HepG2 (cell line): ENCODE results near the gene HS6ST2. TPM values are rescaled to one million over a fixed set of nuclear protein-coding genes. Genes with fewer than 3 reads are reported as not detected.

Experiments
- CENPX ChIP-seq: sonication (generic); formaldehyde crosslinking; IDR thresholded peaks from 2 replicates; pipeline ENCODE4 v1.9.0; 2021; ENCODE audit warnings: mild to moderate bottlenecking, missing genetic modification reagents, moderate library complexity
- HMG20A ChIP-seq: IDR thresholded peaks from 2 replicates; pipeline ENCODE4 v1.6.1; 2016; ENCODE audit warnings: borderline replicate concordance
- KDM5B ChIP-seq: sonication (generic); formaldehyde crosslinking; IDR thresholded peaks from 2 replicates; pipeline ENCODE4 v1.4.0; 2020; ENCODE audit warnings: missing genetic modification reagents, mild to moderate bottlenecking, borderline replicate concordance
- MBD4 ChIP-seq: IDR thresholded peaks from 2 replicates; pipeline ENCODE4 v1.6.1; 2012; ENCODE audit warnings: low read length, inconsistent platforms, borderline replicate concordance
- NR2F6 ChIP-seq, 2 experiments: IDR thresholded peaks; 2 replicates each; pipeline ENCODE4 v1.6.1; 2016; ENCODE audit warnings: antibody characterized with exemption in 1 of 2, mild to moderate bottlenecking in 1 of 2
- ZMYM4 ChIP-seq: sonication (generic); formaldehyde crosslinking; IDR thresholded peaks from 2 replicates; pipeline ENCODE4 v1.8.1; 2023; ENCODE audit warnings: mild to moderate bottlenecking, missing genetic modification reagents
- ZNF230 ChIP-seq: sonication (generic); formaldehyde crosslinking; IDR thresholded peaks from 2 replicates; pipeline ENCODE4 v1.4.0; 2020; ENCODE audit warnings: mild to moderate bottlenecking, missing genetic modification reagents
- ZNF292 ChIP-seq: sonication (generic); formaldehyde crosslinking; IDR thresholded peaks from 2 replicates; pipeline ENCODE4 v1.8.1; 2022; ENCODE audit warnings: mild to moderate bottlenecking, low read depth, missing genetic modification reagents, borderline replicate concordance
- ZNF33B ChIP-seq: sonication (generic); formaldehyde crosslinking; IDR thresholded peaks from 2 replicates; pipeline ENCODE4 v1.5.1; 2020; ENCODE audit warnings: mild to moderate bottlenecking, missing genetic modification reagents
- ZNF737 ChIP-seq: sonication (generic); formaldehyde crosslinking; IDR thresholded peaks from 2 replicates; pipeline ENCODE4 v1.5.0; 2020; ENCODE audit warnings: missing genetic modification reagents, mild to moderate bottlenecking, borderline replicate concordance
- polyA plus RNA-seq, 8 experiments: library from polyadenylated mRNA; depleted of rRNA in 3 of 8; stranded (reverse) in 7 of 8; unstranded in 1 of 8; fragments of >200 nt; fragmentation: Illumina TruSeq in 4 of 8; extraction: Trizol in 4 of 8; gene quantifications; 2 replicates each; pipeline versions ENCODE4 v1.2.1 to v1.2.3, GENCODE V29; 2011 to 2016; ENCODE audit warnings: low read depth in 4 of 8, missing spikeins in 1 of 8, mixed read lengths in 1 of 8; ENCODE audit not compliant: insufficient read depth in 1 of 8
- total RNA-seq, 5 experiments: library from RNA; depleted of rRNA; stranded (reverse); fragments of >200 nt; fragmentation: Illumina TruSeq; extraction: Trizol; gene quantifications; 2 replicates each; pipeline ENCODE4 v1.2.3, GENCODE V29; 2016; ENCODE audit warnings: low read depth in 1 of 5
- TF ChIP-seq, protein P1 (sequence below): sonication (generic); formaldehyde crosslinking; IDR thresholded peaks from 2 replicates; pipeline ENCODE4 v1.5.0; 2020; ENCODE audit warnings: mild to moderate bottlenecking, missing genetic modification reagents, borderline replicate concordance
- TF ChIP-seq, protein P2 (sequence below): sonication (generic); formaldehyde crosslinking; IDR thresholded peaks from 2 replicates; pipeline ENCODE4 v1.4.0; 2020; ENCODE audit warnings: missing genetic modification reagents
- TF ChIP-seq, protein P3 (sequence below): sonication (generic); formaldehyde crosslinking; IDR thresholded peaks from 2 replicates; pipeline ENCODE4 v1.5.0; 2020; ENCODE audit warnings: mild to moderate bottlenecking, missing genetic modification reagents, borderline replicate concordance
- TF ChIP-seq, protein P4 (sequence below): sonication (generic); formaldehyde crosslinking; IDR thresholded peaks from 2 replicates; pipeline ENCODE4 v1.8.0; 2022; ENCODE audit warnings: missing genetic modification reagents, mild to moderate bottlenecking, inconsistent platforms, borderline replicate concordance

HS6ST2 gene
- total and polyA plus RNA-seq, 2 of the 13 experiments (the other 11 are each of a cell fraction or from before 2014, with no cell fraction given), result 0.05 TPM; not detected in 1

DNA sequence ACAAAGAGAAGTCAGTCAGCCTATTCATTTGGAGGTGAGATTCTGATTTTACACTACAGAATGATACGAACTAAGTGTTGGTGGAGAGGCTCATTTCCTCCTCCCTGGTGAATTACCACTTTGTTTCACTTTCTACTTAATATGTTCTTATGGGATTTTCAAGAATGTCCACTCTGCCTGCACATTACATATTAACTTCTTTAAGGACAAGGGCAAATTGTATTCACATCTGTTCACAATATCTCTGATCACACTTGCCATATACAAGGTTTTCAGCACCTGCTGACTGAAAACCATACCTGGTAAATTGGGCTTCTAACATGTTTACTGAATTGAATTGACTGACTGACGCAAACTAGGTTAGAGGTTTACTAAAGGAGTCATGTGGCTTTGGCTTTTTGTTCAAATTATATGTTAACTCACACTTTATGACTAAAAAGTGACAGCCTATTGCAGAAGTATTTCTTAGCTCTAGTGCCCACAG lies 281.2 kb downstream of the HS6ST2 start (continued):
- TF ChIP-seq, protein P1, sequence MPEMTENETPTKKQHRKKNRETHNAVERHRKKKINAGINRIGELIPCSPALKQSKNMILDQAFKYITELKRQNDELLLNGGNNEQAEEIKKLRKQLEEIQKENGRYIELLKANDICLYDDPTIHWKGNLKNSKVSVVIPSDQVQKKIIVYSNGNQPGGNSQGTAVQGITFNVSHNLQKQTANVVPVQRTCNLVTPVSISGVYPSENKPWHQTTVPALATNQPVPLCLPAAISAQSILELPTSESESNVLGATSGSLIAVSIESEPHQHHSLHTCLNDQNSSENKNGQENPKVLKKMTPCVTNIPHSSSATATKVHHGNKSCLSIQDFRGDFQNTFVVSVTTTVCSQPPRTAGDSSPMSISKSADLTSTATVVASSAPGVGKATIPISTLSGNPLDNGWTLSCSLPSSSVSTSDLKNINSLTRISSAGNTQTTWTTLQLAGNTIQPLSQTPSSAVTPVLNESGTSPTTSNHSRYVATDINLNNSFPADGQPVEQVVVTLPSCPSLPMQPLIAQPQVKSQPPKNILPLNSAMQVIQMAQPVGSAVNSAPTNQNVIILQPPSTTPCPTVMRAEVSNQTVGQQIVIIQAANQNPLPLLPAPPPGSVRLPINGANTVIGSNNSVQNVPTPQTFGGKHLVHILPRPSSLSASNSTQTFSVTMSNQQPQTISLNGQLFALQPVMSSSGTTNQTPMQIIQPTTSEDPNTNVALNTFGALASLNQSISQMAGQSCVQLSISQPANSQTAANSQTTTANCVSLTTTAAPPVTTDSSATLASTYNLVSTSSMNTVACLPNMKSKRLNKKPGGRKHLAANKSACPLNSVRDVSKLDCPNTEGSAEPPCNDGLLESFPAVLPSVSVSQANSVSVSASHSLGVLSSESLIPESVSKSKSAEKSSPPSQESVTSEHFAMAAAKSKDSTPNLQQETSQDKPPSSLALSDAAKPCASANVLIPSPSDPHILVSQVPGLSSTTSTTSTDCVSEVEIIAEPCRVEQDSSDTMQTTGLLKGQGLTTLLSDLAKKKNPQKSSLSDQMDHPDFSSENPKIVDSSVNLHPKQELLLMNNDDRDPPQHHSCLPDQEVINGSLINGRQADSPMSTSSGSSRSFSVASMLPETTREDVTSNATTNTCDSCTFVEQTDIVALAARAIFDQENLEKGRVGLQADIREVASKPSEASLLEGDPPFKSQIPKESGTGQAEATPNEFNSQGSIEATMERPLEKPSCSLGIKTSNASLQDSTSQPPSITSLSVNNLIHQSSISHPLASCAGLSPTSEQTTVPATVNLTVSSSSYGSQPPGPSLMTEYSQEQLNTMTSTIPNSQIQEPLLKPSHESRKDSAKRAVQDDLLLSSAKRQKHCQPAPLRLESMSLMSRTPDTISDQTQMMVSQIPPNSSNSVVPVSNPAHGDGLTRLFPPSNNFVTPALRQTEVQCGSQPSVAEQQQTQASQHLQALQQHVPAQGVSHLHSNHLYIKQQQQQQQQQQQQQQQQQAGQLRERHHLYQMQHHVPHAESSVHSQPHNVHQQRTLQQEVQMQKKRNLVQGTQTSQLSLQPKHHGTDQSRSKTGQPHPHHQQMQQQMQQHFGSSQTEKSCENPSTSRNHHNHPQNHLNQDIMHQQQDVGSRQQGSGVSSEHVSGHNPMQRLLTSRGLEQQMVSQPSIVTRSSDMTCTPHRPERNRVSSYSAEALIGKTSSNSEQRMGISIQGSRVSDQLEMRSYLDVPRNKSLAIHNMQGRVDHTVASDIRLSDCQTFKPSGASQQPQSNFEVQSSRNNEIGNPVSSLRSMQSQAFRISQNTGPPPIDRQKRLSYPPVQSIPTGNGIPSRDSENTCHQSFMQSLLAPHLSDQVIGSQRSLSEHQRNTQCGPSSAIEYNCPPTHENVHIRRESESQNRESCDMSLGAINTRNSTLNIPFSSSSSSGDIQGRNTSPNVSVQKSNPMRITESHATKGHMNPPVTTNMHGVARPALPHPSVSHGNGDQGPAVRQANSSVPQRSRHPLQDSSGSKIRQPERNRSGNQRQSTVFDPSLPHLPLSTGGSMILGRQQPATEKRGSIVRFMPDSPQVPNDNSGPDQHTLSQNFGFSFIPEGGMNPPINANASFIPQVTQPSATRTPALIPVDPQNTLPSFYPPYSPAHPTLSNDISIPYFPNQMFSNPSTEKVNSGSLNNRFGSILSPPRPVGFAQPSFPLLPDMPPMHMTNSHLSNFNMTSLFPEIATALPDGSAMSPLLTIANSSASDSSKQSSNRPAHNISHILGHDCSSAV (CRISPR knock-in tag), result no peak
- TF ChIP-seq HMG20A (CRISPR knock-in tag) (no peak), ZMYM4 (CRISPR knock-in tag) (no peak), ZNF230 (CRISPR knock-in tag) (no peak), NR2F6 (IDR thresholded peaks at IDR 0.05) (no peak), NR2F6 (CRISPR knock-in tag; IDR thresholded peaks at IDR 0.05) (no peak), ZNF292 (CRISPR knock-in tag) (no peak), MBD4 (no peak), KDM5B (no peak), ZNF33B (CRISPR knock-in tag) (no peak), CENPX (CRISPR knock-in tag) (no peak), ZNF737 (CRISPR knock-in tag) (no peak)
- TF ChIP-seq, protein P2, sequence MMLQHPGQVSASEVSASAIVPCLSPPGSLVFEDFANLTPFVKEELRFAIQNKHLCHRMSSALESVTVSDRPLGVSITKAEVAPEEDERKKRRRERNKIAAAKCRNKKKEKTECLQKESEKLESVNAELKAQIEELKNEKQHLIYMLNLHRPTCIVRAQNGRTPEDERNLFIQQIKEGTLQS (CRISPR knock-in tag), result no peak
- TF ChIP-seq, protein P3, sequence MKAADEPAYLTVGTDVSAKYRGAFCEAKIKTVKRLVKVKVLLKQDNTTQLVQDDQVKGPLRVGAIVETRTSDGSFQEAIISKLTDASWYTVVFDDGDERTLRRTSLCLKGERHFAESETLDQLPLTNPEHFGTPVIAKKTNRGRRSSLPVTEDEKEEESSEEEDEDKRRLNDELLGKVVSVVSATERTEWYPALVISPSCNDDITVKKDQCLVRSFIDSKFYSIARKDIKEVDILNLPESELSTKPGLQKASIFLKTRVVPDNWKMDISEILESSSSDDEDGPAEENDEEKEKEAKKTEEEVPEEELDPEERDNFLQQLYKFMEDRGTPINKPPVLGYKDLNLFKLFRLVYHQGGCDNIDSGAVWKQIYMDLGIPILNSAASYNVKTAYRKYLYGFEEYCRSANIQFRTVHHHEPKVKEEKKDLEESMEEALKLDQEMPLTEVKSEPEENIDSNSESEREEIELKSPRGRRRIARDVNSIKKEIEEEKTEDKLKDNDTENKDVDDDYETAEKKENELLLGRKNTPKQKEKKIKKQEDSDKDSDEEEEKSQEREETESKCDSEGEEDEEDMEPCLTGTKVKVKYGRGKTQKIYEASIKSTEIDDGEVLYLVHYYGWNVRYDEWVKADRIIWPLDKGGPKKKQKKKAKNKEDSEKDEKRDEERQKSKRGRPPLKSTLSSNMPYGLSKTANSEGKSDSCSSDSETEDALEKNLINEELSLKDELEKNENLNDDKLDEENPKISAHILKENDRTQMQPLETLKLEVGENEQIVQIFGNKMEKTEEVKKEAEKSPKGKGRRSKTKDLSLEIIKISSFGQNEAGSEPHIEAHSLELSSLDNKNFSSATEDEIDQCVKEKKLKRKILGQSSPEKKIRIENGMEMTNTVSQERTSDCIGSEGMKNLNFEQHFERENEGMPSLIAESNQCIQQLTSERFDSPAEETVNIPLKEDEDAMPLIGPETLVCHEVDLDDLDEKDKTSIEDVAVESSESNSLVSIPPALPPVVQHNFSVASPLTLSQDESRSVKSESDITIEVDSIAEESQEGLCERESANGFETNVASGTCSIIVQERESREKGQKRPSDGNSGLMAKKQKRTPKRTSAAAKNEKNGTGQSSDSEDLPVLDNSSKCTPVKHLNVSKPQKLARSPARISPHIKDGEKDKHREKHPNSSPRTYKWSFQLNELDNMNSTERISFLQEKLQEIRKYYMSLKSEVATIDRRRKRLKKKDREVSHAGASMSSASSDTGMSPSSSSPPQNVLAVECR (CRISPR knock-in tag), result no peak
- TF ChIP-seq, protein P4, sequence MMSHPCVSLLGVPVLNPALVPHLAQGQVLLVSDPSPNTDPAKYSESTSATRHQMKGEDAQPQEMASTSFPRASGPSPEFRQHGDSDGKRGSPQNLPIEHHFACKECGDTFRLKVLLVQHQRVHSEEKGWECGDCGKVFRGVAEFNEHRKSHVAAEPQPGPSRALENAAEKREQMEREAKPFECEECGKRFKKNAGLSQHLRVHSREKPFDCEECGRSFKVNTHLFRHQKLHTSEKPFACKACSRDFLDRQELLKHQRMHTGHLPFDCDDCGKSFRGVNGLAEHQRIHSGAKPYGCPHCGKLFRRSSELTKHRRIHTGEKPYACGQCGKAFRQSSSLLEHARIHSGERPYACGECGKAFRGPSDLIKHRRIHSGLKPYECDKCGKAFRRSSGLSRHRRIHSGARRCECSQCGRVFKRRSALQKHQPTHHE (CRISPR knock-in tag), result no peak
